SU-DHL-6 (cell line): ENCODE data around the gene DHX58.

ENCODE experiments used
- EZH2phosphoT487 ChIP-seq: fragments of 200-600 bp; sonication (generic), shearing (Covaris generic); conservative IDR thresholded peaks from 2 replicates; pipeline ENCODE4 v1.6.1; 2018; ENCODE audit warnings: mild to moderate bottlenecking, antibody characterized with exemption, low read length, moderate library complexity, mixed read lengths
- TF ChIP-seq, protein P1 (sequence below): fragments of 200-600 bp; sonication (generic); IDR thresholded peaks from one replicate; pipeline ENCODE4 v1.5.1; 2017; ENCODE audit warnings: antibody characterized with exemption, mild to moderate bottlenecking, low read length, moderate library complexity; ENCODE audit not compliant: insufficient read depth, poor library complexity, severe bottlenecking

DNA sequence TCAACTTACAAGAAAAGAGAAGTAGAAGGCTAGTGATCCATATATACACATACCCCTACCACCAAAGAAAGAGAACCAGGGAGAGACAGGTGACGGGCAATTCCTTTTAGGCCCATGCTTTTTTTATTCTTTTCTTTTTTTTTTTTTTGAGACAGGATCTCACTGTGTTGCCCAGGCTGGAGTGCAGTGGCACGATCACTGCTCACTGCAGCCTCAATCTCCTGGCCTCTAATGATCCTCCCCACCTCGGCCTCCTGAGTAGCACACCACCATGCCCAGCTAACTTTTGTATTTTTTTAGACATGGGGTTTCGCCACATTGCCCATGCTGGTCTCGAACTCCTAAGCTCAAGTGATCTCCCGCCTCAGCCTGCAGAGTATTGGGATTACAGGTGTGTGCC is 14.9 kb upstream of the DHX58 start:
- TF ChIP-seq, protein P1, sequence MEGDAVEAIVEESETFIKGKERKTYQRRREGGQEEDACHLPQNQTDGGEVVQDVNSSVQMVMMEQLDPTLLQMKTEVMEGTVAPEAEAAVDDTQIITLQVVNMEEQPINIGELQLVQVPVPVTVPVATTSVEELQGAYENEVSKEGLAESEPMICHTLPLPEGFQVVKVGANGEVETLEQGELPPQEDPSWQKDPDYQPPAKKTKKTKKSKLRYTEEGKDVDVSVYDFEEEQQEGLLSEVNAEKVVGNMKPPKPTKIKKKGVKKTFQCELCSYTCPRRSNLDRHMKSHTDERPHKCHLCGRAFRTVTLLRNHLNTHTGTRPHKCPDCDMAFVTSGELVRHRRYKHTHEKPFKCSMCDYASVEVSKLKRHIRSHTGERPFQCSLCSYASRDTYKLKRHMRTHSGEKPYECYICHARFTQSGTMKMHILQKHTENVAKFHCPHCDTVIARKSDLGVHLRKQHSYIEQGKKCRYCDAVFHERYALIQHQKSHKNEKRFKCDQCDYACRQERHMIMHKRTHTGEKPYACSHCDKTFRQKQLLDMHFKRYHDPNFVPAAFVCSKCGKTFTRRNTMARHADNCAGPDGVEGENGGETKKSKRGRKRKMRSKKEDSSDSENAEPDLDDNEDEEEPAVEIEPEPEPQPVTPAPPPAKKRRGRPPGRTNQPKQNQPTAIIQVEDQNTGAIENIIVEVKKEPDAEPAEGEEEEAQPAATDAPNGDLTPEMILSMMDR = no peak
- TF ChIP-seq EZH2phosphoT487 = no peak
